GM21381 (cell line): ENCODE results near the gene ZBTB16.
"Not testable (repeated sequence)": the region's sequence is repeated elsewhere in the genome, so short reads cannot be mapped to it uniquely, and the experiment has no call there.

ENCODE experiments used
- ATAC-seq: cut with Tn5 transposase; IDR thresholded peaks from one replicate; pipeline ENCODE4 v1.9.1; 2021; ENCODE audit warnings: mild to moderate bottlenecking, moderate library complexity; ENCODE audit not compliant: unreplicated experiment

Gene ZBTB16

GRCh38 chr11:114040706-114041211, 18.8 kb upstream of the ZBTB16 start:
- ATAC-seq, result no peak

GRCh38 chr11:114042234-114042633, 17.3 kb upstream of the ZBTB16 start:
- ATAC-seq, result no peak

- ATAC-seq, result no peak
Measured at GRCh38 chr11:114044042-114044871, 15.3 kb upstream of the ZBTB16 start.

- ATAC-seq, result no peak
Measured at GRCh38 chr11:114047327-114047726, 12.2 kb upstream of the ZBTB16 start.

GRCh38 chr11:114049050-114049449, 10.5 kb upstream of the ZBTB16 start:
- ATAC-seq, result no peak

GRCh38 chr11:114049766-114050165, 9.7 kb upstream of the ZBTB16 start:
- not testable (repeated sequence) for ATAC-seq

- no peak for ATAC-seq
Measured at GRCh38 chr11:114050258-114050927, 9.1 kb upstream of the ZBTB16 start.

GRCh38 chr11:114051558-114051957, 8.0 kb upstream of the ZBTB16 start:
- ATAC-seq, result no peak

GRCh38 chr11:114052160-114052559, 7.4 kb upstream of the ZBTB16 start:
- ATAC-seq, result no peak

- no peak for ATAC-seq
Measured at GRCh38 chr11:114053406-114053805, 6.1 kb upstream of the ZBTB16 start.

GRCh38 chr11:114054806-114055205, 4.7 kb upstream of the ZBTB16 start:
- no peak for ATAC-seq

GRCh38 chr11:114056409-114056808, 3.1 kb upstream of the ZBTB16 start:
- ATAC-seq, result no peak

- ATAC-seq, result no peak
Measured at GRCh38 chr11:114057147-114057546, 2.4 kb upstream of the ZBTB16 start.

- no peak for ATAC-seq
Measured at GRCh38 chr11:114057605-114058004, 1.9 kb upstream of the ZBTB16 start.

GRCh38 chr11:114058026-114058706, 1.3 kb upstream of the ZBTB16 start:
- ATAC-seq, result no peak

- ATAC-seq, result no peak
Measured at GRCh38 chr11:114058871-114059277, 637 bp upstream of the ZBTB16 start.

GRCh38 chr11:114059984-114060391, 477 bp downstream of the ZBTB16 start:
- no peak for ATAC-seq

- ATAC-seq, result no peak
Measured at GRCh38 chr11:114060392-114061047, 1.0 kb downstream of the ZBTB16 start.

GRCh38 chr11:114061048-114061680, 1.7 kb downstream of the ZBTB16 start:
- no peak for ATAC-seq

GRCh38 chr11:114061681-114062049, 2.2 kb downstream of the ZBTB16 start:
- no peak for ATAC-seq

GRCh38 chr11:114062272-114062671, 2.8 kb downstream of the ZBTB16 start:
- no peak for ATAC-seq
